RPMI8226 (cell line): ENCODE data around the gene ELOVL6.

ENCODE experiments used
- DNase-seq: peaks from one replicate; pipeline ENCODE4 v3.0.0-alpha.2; 2015

ELOVL6 gene

DNA sequence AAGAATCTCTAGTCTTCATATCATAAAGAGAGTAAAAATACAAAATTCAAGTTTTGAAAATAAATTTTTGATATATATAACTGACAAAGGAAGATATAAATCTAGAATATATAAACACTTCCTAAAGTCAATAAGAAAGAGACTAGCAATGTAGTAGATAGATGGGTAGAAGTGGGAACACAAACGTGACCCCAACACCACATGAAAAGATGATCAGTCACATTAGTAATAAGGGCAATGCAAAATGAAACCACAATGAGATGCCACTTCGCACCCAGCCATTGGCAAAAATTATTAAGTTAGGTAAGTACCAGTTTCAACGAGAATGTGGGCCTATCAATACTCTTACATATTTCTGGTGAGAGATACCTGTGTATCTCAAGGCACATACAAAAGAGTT is 179.3 kb downstream of the ELOVL6 start:
- DNase-seq = no peak

DNA sequence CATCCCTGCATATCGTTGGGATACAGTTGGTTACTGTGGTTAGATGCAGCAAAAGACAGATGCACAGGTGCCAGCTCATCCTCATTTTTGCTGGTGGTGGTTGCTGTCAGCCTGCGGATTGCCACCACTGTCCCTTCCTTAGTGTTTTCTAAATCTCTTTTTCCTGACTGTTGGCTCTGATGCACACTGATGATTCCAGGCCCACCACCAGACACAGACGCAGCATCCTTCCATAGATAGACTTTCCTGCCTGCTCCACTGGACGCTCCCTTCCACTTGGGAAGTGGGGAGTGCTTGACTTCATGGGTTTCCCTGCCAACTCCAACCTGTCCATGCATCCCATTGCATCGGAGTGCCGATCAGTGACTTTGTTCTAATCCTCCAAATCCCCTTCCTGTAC is 184.2 kb downstream of the ELOVL6 start:
- DNase-seq = no peak

DNA sequence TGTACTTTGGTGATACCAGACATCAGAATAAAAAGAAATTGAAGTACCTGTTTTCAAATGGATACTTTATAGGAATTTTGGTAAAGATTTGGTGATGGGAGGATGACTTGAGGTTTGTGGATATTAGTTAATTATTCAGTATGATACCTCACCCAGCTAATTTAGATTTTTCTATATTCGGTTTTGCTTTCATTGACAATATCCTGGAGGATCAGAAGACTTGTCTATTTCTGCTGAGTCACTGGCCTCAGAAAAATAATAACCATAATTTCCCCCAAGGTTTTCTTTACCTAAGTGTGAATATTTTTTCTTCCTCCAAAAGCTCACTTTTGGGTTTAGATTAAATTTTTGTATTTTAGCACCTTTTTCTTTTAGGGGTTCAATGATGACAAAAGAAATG is 185.5 kb downstream of the ELOVL6 start:
- no peak for DNase-seq

DNA sequence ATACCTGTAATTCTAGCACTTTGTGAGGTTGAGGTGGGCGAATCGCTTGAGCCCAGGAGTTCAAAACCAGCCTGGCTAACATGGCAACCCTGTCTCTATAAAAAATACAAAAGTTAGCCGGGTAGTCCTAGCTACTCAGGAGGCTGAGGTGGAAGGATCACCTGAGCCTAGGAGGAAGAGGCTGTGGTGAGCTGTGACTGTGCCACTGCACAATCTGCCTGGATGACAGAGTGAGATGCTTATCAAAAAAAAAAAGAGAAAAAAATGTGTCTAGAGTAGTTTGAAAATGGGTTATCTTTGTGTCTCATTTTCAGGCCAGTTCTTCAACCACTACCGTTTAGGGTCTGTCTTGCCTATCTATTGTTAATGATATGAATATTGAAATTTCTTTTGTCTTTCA is 187.6 kb downstream of the ELOVL6 start:
- no peak for DNase-seq

DNA sequence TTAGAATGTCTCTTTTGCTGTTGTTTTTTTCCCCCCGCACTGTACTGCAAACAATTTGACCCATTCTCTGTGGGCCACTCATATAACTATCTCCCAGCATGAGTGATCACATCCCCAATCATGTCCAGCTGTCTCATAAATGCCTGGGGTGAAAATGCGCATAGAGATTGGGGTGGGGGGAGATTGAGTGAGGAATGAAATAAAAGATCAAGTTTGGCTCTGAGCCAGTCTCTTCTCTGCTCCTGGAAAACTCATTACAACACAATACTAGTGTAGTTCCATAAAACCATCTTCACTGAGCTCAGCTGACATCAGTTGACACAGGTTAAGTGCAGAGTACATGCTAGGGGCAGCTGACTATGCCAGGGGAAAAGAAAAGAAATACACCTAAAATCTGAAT is 188.9 kb downstream of the ELOVL6 start:
- DNase-seq = no peak

DNA sequence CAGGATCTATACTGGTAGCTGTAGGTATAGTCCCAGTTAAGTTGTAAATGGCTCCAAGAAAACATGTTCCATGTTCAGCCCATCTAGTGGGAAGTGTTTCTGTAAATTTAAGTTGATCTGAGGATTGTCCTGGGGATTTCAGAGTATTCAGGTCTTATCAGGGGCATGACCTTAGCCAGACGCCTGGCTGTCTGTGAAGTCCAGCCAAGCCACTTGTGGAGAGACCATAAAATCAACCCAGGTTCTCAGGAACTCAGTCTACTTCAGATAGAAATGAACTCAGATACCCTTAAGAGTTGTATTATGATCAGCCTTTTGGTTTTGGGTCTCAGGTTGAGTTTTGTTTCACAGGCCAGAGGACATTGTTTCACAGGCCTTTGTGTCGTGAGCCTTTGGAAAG is 189.9 kb downstream of the ELOVL6 start:
- no peak for DNase-seq

DNA sequence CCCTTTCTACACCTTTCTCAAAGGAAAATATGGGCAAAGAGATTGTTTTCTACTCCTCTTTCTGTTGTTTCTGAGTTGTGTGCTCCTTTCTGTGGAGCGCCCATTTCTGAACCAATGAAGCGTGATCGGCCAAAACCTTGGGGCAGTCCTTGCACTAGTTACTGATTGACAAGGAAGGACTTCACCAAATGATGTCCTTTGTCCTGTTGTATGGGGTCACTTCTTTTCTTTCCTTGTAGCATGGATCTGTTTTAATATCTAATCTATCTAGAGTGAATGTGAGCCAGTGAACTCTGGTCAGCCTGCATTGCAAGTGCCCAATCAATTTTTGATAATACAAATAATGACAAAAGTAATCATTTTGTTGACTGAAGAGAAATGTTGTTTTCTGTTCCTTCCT is 191.2 kb downstream of the ELOVL6 start:
- no peak for DNase-seq

DNA sequence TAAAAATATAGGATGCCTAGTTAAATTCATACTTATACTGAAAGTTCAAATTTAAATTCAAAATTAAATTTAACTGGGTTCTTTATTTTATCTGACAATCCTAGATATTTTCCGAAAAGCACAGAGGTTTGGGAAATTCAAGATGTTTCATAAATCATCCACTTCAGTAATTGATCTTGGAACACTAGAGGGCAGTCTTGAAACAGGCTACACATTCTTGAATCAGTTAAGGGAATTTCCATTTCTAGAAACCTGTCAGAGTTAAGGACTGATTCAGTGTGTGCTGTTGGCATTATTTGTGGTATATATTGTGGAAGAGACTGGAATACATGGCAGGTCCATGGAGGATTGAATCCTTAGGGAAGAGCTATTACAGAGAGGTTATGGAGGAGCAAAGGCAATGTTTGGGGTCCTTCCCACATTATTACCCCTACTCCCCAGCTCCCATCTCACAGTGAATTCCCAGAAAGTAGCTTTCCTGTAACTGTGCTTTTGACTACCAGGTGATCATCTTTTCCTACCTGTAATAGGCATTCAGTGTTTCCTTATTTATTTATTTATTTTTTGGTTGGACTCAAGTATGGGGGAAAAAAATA is 192.9 kb downstream of the ELOVL6 start:
- DNase-seq = peak; percentile 55

DNA sequence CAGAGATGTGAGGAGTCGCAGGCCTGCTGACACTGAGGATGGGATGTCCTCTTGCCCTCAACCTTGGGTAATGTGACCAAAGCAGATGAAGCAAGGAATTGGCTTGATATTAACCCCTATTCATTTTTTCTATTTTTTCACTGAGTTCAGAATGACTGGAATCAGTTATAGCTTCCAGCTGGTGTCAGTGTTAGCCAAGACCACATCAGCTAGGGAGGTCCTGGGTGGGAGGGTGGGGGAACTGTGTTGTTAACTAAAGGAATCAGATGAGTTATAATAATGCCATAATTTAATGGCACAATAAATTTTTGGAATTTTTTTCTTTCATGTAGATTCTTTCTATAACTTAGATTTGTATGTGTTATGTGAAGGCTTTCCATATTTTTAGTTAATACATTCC is 193.9 kb downstream of the ELOVL6 start:
- no peak for DNase-seq

DNA sequence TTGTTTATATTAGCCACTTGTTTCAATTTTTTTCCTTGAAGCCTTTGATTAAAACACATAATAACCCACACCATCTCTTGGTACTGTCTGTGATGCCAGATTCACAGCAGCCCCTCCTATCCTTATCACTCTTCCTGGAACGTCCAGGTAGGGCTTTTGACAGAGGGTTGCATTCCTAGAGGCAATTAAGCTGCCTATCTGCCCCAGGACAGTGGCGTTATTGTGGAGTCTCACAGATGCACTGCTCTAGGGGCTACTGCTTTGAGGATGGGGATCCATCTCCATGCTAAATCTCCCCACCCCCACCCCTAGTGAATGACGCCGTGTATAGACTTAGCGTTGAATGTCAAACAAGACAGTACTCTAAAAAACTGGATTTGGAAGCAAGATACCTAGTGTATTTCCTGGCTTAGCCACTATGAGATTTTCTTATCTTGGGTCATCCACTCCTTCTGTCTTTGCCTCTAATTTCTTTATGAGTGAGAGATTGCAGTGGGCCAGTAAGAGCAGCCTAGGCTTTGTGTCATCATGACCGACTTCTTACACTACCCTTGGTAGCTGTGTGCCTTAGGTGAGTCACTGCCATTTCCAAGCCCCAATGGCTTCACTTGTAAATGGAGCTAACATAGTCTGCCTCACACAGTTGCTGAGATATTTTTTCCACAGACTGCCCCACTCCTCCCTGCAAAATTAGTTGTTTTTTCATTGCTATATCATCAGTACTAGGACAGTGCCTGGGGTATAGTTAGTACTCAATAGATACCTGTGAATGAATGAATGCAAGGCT is 194.8 kb downstream of the ELOVL6 start:
- DNase-seq = no peak

DNA sequence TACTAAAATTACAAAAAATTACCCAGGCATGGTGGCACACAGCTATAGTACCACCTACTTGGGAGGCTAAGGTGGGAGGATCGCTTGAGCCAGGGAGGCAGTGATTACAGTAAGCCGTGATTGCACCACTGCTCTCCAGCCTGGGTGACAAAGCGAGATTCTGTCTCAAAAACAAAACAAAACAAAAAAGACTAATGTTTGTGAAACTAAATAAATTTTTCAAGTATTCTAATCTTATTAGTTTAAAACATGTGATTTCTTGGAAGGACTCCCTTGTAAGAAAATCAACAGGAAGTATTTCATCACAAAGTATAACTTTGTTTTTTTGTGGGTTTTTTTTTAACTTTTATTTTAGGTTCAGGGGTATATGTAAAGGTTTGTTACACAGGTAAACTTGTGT is 196.1 kb downstream of the ELOVL6 start:
- no peak for DNase-seq

DNA sequence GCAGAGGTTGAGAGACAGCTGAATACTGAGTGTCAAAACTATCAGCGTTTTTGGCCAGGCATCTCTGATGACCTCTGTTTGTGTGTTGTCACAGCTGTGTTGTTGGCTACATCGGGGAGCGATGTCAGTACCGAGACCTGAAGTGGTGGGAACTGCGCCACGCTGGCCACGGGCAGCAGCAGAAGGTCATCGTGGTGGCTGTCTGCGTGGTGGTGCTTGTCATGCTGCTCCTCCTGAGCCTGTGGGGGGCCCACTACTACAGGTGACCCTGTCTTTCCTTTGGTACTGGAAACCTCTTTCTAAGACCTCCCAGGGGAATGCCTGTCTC is 198.9 kb downstream of the ELOVL6 start:
- no peak for DNase-seq

DNA sequence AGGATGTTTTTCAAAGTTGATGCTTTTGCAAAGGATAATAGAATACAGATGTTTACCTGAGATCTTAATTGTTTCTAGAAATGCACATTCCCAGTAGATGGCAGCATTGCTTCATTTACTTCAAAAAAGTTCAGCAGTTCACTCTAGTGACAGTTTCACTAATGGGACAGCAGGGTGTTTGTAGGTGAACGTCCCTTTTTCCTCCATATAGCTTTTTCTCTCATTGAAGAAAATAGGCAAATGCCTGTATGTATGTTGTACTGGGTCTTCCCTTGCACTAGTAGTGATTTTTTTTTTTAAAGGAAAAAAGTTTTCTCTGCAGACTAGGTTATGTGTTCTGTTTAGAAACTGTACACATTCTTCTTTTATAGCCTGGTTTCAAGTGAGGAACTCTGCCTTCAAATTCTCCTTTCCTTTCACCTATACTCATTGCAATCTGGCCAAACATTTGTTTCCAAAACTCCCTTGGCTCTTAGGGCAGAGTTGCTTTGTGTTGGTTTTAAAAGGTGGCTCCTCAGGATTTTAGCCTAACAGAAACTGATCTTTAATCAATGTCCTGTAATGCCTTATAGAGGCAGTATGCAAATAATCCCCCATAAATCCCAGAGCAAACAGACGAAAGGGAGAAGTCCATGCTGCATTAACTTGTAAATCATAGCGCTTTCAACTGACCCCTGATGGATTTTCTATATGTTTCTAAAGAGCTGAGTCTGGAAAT is 199.4 kb downstream of the ELOVL6 start:
- peak; percentile 75 for DNase-seq

DNA sequence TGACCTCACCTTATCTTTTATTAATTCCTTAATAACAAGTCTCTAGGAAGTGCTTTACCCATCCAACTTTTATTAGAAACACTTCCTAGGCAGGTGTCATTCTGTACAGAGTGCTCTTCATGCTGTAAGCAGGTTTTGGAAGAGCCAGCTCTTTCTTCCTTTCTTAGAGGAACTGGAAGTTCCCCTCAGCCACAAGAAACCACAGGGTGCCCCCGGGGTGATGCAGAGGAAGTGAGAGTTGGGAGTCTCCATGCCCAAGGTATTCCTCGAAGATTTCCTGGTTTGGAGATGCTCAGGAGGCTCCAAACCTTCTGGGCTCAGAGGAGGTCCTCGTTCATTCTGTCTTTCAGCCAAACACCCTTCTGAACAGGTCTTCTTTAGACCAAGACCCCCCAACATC is 201.9 kb downstream of the ELOVL6 start:
- peak; percentile 7 for DNase-seq
